GM12878 (cell line): ENCODE measurements around the gene IFT25.

ENCODE experiments used
- CTCF ChIP-seq, 3 experiments: IDR thresholded peaks in 2 of 3; conservative IDR thresholded peaks in 1 of 3; 2 replicates each; pipeline ENCODE4 v1.5.1; 2011; ENCODE audit warnings: low read depth in 3 of 3, low read length in 3 of 3, mild to moderate bottlenecking in 3 of 3, control low read depth in 2 of 3, moderate library complexity in 2 of 3, inconsistent platforms in 1 of 3, mixed read lengths in 1 of 3; ENCODE audit not compliant: control insufficient read depth in 2 of 3, insufficient read depth in 1 of 3; ENCODE audit errors: extremely low read depth in 1 of 3
- ESRRA ChIP-seq: IDR thresholded peaks from 2 replicates; pipeline ENCODE4 v1.6.1; 2012; ENCODE audit warnings: mild to moderate bottlenecking, low read length, improper control_type of control experiment
- LARP7 ChIP-seq: fragments of 450-650 bp; IDR thresholded peaks from 2 replicates; pipeline ENCODE4 v1.6.1; 2017; ENCODE audit warnings: mild to moderate bottlenecking
- NBN ChIP-seq: fragments of 450-650 bp; IDR thresholded peaks from 2 replicates; pipeline ENCODE4 v1.6.1; 2016
- STAT1 ChIP-seq: fragments of 450-650 bp; conservative IDR thresholded peaks from 2 replicates; pipeline ENCODE4 v1.6.1; 2014; ENCODE audit warnings: antibody characterized with exemption, mild to moderate bottlenecking

- no peak for TF ChIP-seq STAT1
- no peak for TF ChIP-seq NBN
- peak in 1 of 3 experiments; percentile 18; a peak in 1 of 6 replicates for TF ChIP-seq CTCF (IDR thresholded peaks at IDR 0.05 in 2 of 3, conservative IDR thresholded peaks at IDR 0.05 in 1 of 3; ENCODE audit: control insufficient read depth in 2 of 3, extremely low read depth in 1 of 3, insufficient read depth in 1 of 3, low read depth in 3 of 3, low read length in 3 of 3)
- TF ChIP-seq ESRRA: no peak
- no peak for TF ChIP-seq LARP7
Observed at GRCh38 chr1:53913352-53914033, 32.0 kb downstream of the IFT25 start.
